Skeletal muscle cell (primary cell): Measurements from ENCODE around the gene KCNK10.
A peak's percentile ranks its signal among the peaks of the same experiment; 100 is the strongest.

Source experiments
- DNase-seq: peaks from one replicate; pipeline ENCODE4 v3.0.0-alpha.2; 2010; ENCODE audit warnings: low read depth
- H3K4me3 ChIP-seq: 2 replicates; pipeline ENCODE4 v1.5.1; 2011; ENCODE audit warnings: low read depth, mild to moderate bottlenecking, control low read depth, low read length, moderate library complexity

KCNK10 gene

GRCh38 chr14:88322504-88323085 lies 474 bp downstream of the KCNK10 start:
- no peak for DNase-seq
- peak overlapping the region; percentile 34 for H3K4me3 ChIP-seq

- H3K4me3 ChIP-seq = no peak overlapping the region
- DNase-seq = no peak
These were observed 1.2 kb downstream of the KCNK10 start for GRCh38 chr14:88321692-88322503.

- DNase-seq = no peak
- H3K4me3 ChIP-seq = no peak overlapping the region
These were observed 4.7 kb downstream of the KCNK10 start for GRCh38 chr14:88318406-88318805.

GRCh38 chr14:88316521-88316920 lies 6.5 kb downstream of the KCNK10 start:
- DNase-seq = no peak
- H3K4me3 ChIP-seq = no peak overlapping the region

GRCh38 chr14:88312257-88312656 lies 10.8 kb downstream of the KCNK10 start:
- no peak overlapping the region for H3K4me3 ChIP-seq
- DNase-seq = no peak

- H3K4me3 ChIP-seq = no peak overlapping the region
- DNase-seq = no peak
These were observed 11.3 kb downstream of the KCNK10 start for GRCh38 chr14:88311780-88312179.

GRCh38 chr14:88310449-88310848 lies 12.6 kb downstream of the KCNK10 start:
- H3K4me3 ChIP-seq = no peak overlapping the region
- no peak for DNase-seq

GRCh38 chr14:88310021-88310420 lies 13.0 kb downstream of the KCNK10 start:
- H3K4me3 ChIP-seq = no peak overlapping the region
- DNase-seq = no peak

- no peak overlapping the region for H3K4me3 ChIP-seq
- no peak for DNase-seq
These were observed 17.3 kb downstream of the KCNK10 start for GRCh38 chr14:88305528-88306322.

- no peak for DNase-seq
- H3K4me3 ChIP-seq = no peak overlapping the region
These were observed 20.0 kb downstream of the KCNK10 start for GRCh38 chr14:88303041-88303440.

GRCh38 chr14:88301381-88301780 lies 21.7 kb downstream of the KCNK10 start:
- H3K4me3 ChIP-seq = no peak overlapping the region
- DNase-seq = no peak

GRCh38 chr14:88300817-88301216 lies 22.3 kb downstream of the KCNK10 start:
- no peak for DNase-seq
- H3K4me3 ChIP-seq = no peak overlapping the region

GRCh38 chr14:88299865-88300530 lies 23.1 kb downstream of the KCNK10 start:
- no peak for DNase-seq
- no peak overlapping the region for H3K4me3 ChIP-seq

GRCh38 chr14:88297306-88297705 lies 25.8 kb downstream of the KCNK10 start:
- H3K4me3 ChIP-seq = no peak overlapping the region
- DNase-seq = no peak

- no peak overlapping the region for H3K4me3 ChIP-seq
- DNase-seq = no peak
These were observed 26.7 kb downstream of the KCNK10 start for GRCh38 chr14:88296351-88296750.

- no peak for DNase-seq
- no peak overlapping the region for H3K4me3 ChIP-seq
These were observed 33.1 kb downstream of the KCNK10 start for GRCh38 chr14:88289996-88290395.

- no peak for DNase-seq
These were observed 33.8 kb downstream of the KCNK10 start for GRCh38 chr14:88289234-88289633.

GRCh38 chr14:88286309-88286708 lies 36.8 kb downstream of the KCNK10 start:
- no peak for DNase-seq
- no peak overlapping the region for H3K4me3 ChIP-seq

More at GRCh38 chr14:88289234-88289633, 33.8 kb downstream of the KCNK10 start:
- H3K4me3 ChIP-seq = no peak overlapping the region

- no peak for DNase-seq
- no peak overlapping the region for H3K4me3 ChIP-seq
These were observed 41.6 kb downstream of the KCNK10 start for GRCh38 chr14:88281447-88281846.
